Measurements from ENCODE around the gene SORBS2.
"Not testable (repeated sequence)": the region's sequence is repeated elsewhere in the genome, so short reads cannot be mapped to it uniquely, and the experiment has no call there.

The SORBS2 gene

GRCh38 chr4:185811509-185812364, at the start of gene SORBS2:
Gene SORBS2 (minus strand): TSS chr4:185812194. CDS start chr4:185690571, 121,623 bp downstream.
- DNase-seq: peak in 3 of 14 donors; percentile 52 to 88 (median 54)

GRCh38 chr4:185859111-185859510, 47.1 kb upstream of the SORBS2 start:
- DNase-seq: no peak

GRCh38 chr4:185857561-185857960, 45.6 kb upstream of the SORBS2 start:
- DNase-seq: not testable (repeated sequence)

GRCh38 chr4:185853841-185854240, 41.8 kb upstream of the SORBS2 start:
- DNase-seq: no peak

- DNase-seq: no peak
Observed at GRCh38 chr4:185852961-185853360, 41.0 kb upstream of the SORBS2 start.

GRCh38 chr4:185849664-185850550, 37.9 kb upstream of the SORBS2 start:
- no peak for DNase-seq

- no peak for DNase-seq
Observed at GRCh38 chr4:185847352-185848097, 35.5 kb upstream of the SORBS2 start.

GRCh38 chr4:185846505-185847150, 34.6 kb upstream of the SORBS2 start:
- no peak for DNase-seq

GRCh38 chr4:185845966-185846365, 34.0 kb upstream of the SORBS2 start:
- DNase-seq: no peak

- no peak for DNase-seq
Observed at GRCh38 chr4:185841451-185841850, 29.5 kb upstream of the SORBS2 start.

- no peak for DNase-seq
Observed at GRCh38 chr4:185840953-185841352, 29.0 kb upstream of the SORBS2 start.

- DNase-seq: no peak
Observed at GRCh38 chr4:185840201-185840600, 28.2 kb upstream of the SORBS2 start.

GRCh38 chr4:185839770-185840169, 27.8 kb upstream of the SORBS2 start:
- DNase-seq: no peak

GRCh38 chr4:185839194-185839712, 27.3 kb upstream of the SORBS2 start:
- DNase-seq: peak in 1 of 14 donors; percentile 4

GRCh38 chr4:185838514-185839193, 26.7 kb upstream of the SORBS2 start:
- DNase-seq: no peak

GRCh38 chr4:185838104-185838452, 26.1 kb upstream of the SORBS2 start:
- no peak for DNase-seq

- DNase-seq: no peak
Observed at GRCh38 chr4:185837415-185838103, 25.6 kb upstream of the SORBS2 start.

- DNase-seq: no peak
Observed at GRCh38 chr4:185836241-185837084, 24.5 kb upstream of the SORBS2 start.

- no peak for DNase-seq
Observed at GRCh38 chr4:185835814-185836213, 23.8 kb upstream of the SORBS2 start.

- DNase-seq: no peak
Observed at GRCh38 chr4:185835336-185835735, 23.3 kb upstream of the SORBS2 start.
